Measurements from ENCODE around the gene ADAT2. TPM values are rescaled to one million over a fixed set of nuclear protein-coding genes. Genes with fewer than 3 reads are reported as not detected.
A peak's percentile ranks its signal among the peaks of the same experiment; 100 is the strongest.

Gene ADAT2
- total and polyA plus RNA-seq, 2 of the 8 experiments (the other 6 are each of a cell fraction or from before 2014, with no cell fraction given) = 4.3 to 11.8 TPM

- no peak overlapping the region for H2BK12ac ChIP-seq (ENCODE audit: low read depth, low read length)
- no peaks in the 10 kb centered on the region for H3K36me3 ChIP-seq (ENCODE audit: control insufficient read depth in 2 of 4, insufficient read depth in 4 of 4, low read length in 3 of 4)
- ChIA-PET CTCF (ENCODE audit: partially characterized antibody) (interaction anchor here (1.5 kb wide), 1 partner anchor 11 kb away, joined by 4 read pairs; no protein-coding TSS in a partner anchor), POLR2A (ENCODE audit: partially characterized antibody) (no interaction called here)
- no peak overlapping the region for H4K5ac ChIP-seq (ENCODE audit: insufficient read length, low read depth, low read length)
- H4K20me1 ChIP-seq (replicated peaks in 1 of 2; ENCODE audit: control insufficient read depth in 1 of 2, insufficient read depth in 2 of 2, low read length in 2 of 2) = no peaks in the 10 kb centered on the region
- no peaks in the 10 kb centered on the region for H3K79me1 ChIP-seq (ENCODE audit: low read depth, low read length)
- H3K4ac ChIP-seq (replicated peaks; ENCODE audit: insufficient read length, low read depth, low read length) = no peak overlapping the region
- H3K9me3 ChIP-seq (ENCODE audit: insufficient read depth in 2 of 2, low read depth in 1 of 2, low read length in 1 of 2) = no peaks in the 10 kb centered on the region; a peak in 1 of 4 replicates
- H2BK15ac ChIP-seq (ENCODE audit: low read length) = no peak overlapping the region
- no peak for TF ChIP-seq NANOG (IDR thresholded peaks at IDR 0.05; ENCODE audit: insufficient read depth, low read depth, low read length, poor library complexity, severe bottlenecking)
- no peak for DNase-seq (ENCODE audit: low read depth in 1 of 2, low spot score in 2 of 2)
- no peaks in the 10 kb centered on the region for H3K79me2 ChIP-seq (ENCODE audit: control insufficient read depth in 1 of 2, insufficient read depth in 2 of 2, low read length in 2 of 2)
- no peak overlapping the region for H3K18ac ChIP-seq (ENCODE audit: extremely low read depth, low read length)
- H3K56ac ChIP-seq (replicated peaks; ENCODE audit: insufficient read length, low read depth, low read length) = peak overlapping the region; percentile 70
- H3K23me2 ChIP-seq (ENCODE audit: low read depth, low read length) = no peaks in the 10 kb centered on the region
- no peak overlapping the region for H2AK5ac ChIP-seq (ENCODE audit: low read depth, low read length)
- no peak overlapping the region for H3K4me2 ChIP-seq (ENCODE audit: insufficient read depth in 1 of 2, low read depth in 2 of 2, low read length in 2 of 2)
- no peak overlapping the region for H3K23ac ChIP-seq (ENCODE audit: insufficient read length)
- H4K8ac ChIP-seq (ENCODE audit: extremely low read depth, insufficient read depth, low read length) = no peak overlapping the region
- FAIRE-seq = no peak
- no peak overlapping the region for H4K91ac ChIP-seq (replicated peaks; ENCODE audit: insufficient read length, low read length)
- H3K4me1 ChIP-seq (replicated peaks in 1 of 4; ENCODE audit: control insufficient read depth in 3 of 4, insufficient read depth in 4 of 4, low read length in 3 of 4) = no peaks in the 10 kb centered on the region; a peak in 2 of 7 replicates
- H3K14ac ChIP-seq (ENCODE audit: insufficient read length) = no peak overlapping the region
- no peak overlapping the region for H3K9ac ChIP-seq (replicated peaks in 1 of 4; ENCODE audit: extremely low read depth in 1 of 4, low read depth in 3 of 4, low read length in 3 of 4)
- H3K27me3 ChIP-seq (replicated peaks in 1 of 4; ENCODE audit: control insufficient read depth in 3 of 4, extremely low read depth in 1 of 4, insufficient read depth in 3 of 4, low read length in 3 of 4) = no peaks in the 10 kb centered on the region
- H3K4me3 ChIP-seq (ENCODE audit: extremely low read depth in 1 of 4, insufficient read depth in 2 of 4, low read depth in 3 of 4, low read length in 4 of 4) = no peak overlapping the region
- H2BK5ac ChIP-seq (ENCODE audit: low read depth, low read length) = no peak overlapping the region
- H2AFZ ChIP-seq (ENCODE audit: low read length) = no peak overlapping the region
- no peak overlapping the region for H2BK20ac ChIP-seq (ENCODE audit: low read length)
- no peak overlapping the region for H3K27ac ChIP-seq (ENCODE audit: low read depth, low read length)
- no peak overlapping the region for H2BK120ac ChIP-seq (replicated peaks; ENCODE audit: low read depth, low read length)
Measured at GRCh38 chr6:143408151-143408786, 42.2 kb downstream of the ADAT2 start.
